ENCODE results near the gene RACK1. TPM values are rescaled to one million over a fixed set of nuclear protein-coding genes. Genes with fewer than 3 reads are reported as not detected.

RACK1 gene
- polyA plus RNA-seq, 2 of the 4 experiments (the other 2 are of a cell fraction), result 2,590 to 3,139 TPM

- no peaks in the 10 kb centered on the region for H3K9me3 ChIP-seq
- TF ChIP-seq REST (IDR thresholded peaks at IDR 0.05) (no peak), HDAC2 (IDR thresholded peaks at IDR 0.05) (no peak), EP300 (IDR thresholded peaks at IDR 0.05) (no peak), MAX (IDR thresholded peaks at IDR 0.05) (peak; percentile 30; the same call in 1 of the 2 replicates), FOSL2 (IDR thresholded peaks at IDR 0.05) (no peak), FOSL2 (CRISPR knock-in tag; IDR thresholded peaks at IDR 0.05) (peak; percentile 21; the same call in 1 of the 2 replicates), CEBPB (IDR thresholded peaks at IDR 0.05) (no peak), RAD21 (conservative IDR thresholded peaks at IDR 0.05 in 1 of 2, IDR thresholded peaks at IDR 0.05 in 1 of 2) (no peak), HOXA7 (CRISPR knock-in tag; IDR thresholded peaks at IDR 0.05) (no peak), E2F6 (IDR thresholded peaks at IDR 0.05; ENCODE audit: borderline replicate concordance, low read depth) (0 out of 2 replicates have a peak, but pooled peaks have one; percentile 16), MYC (IDR thresholded peaks at IDR 0.05; ENCODE audit: borderline replicate concordance, low read length) (no peak), RARB (CRISPR knock-in tag; IDR thresholded peaks at IDR 0.05) (no peak), TP53 (CRISPR knock-in tag; IDR thresholded peaks at IDR 0.05) (no peak), HEYL (CRISPR knock-in tag; IDR thresholded peaks at IDR 0.05) (no peak), SMC3 (IDR thresholded peaks at IDR 0.05) (no peak)
- H3K27ac ChIP-seq, result peak overlapping the region; percentile 90 to 94
- WGBS (ENCODE audit: missing lambda C conversion rate), result 29% methylated on average over 12 of the region's 12 CpGs
- FAIRE-seq (no peak), ATAC-seq (no peak), DNase-seq (ENCODE audit: low read depth in 1 of 2, low spot score in 1 of 2) (no peak)
- peaks cover 12% of the 10 kb centered on the region for H3K4me1 ChIP-seq
- ChIA-PET CTCF (interaction anchor here (0.7 to 4.5 kb wide), 12 partner anchors 9 to 864 kb away, joined by 3 to 36 read pairs (median 3); partner anchors contain the start of gene TRIM7), POLR2A (interaction anchor here (1.0 to 6.4 kb wide), 13 partner anchors 7 to 384 kb away, joined by 3 to 159 read pairs (median 5); partner anchors contain the start of genes RACK1, TRIM41 and TRIM7)
- H3K4me3 ChIP-seq, result peak overlapping the region; percentile 82
- peak overlapping the region; percentile 98 for H3K4me2 ChIP-seq
Observed at GRCh38 chr5:181192337-181193046, 51.2 kb downstream of the RACK1 start.

- POLR2A ChIA-PET, result interaction anchor here (1.0 to 6.4 kb wide), 13 partner anchors 8 to 383 kb away, joined by 3 to 159 read pairs (median 5); partner anchors contain the start of genes RACK1, TRIM41 and TRIM7
- Histone ChIP-seq H3K4me1 (peaks cover 12% of the 10 kb centered on the region), H3K4me2 (peak overlapping the region; percentile 99), H3K4me3 (peak overlapping the region; percentile 82), H3K27ac (peak overlapping the region; percentile 96), H3K9me3 (no peaks in the 10 kb centered on the region)
- ATAC-seq, result peak; percentile 48 to 69
- WGBS (ENCODE audit: missing lambda C conversion rate), result 2% methylated on average over 32 of the region's 64 CpGs
- peak; percentile 65 to 96 for DNase-seq (ENCODE audit: low read depth in 1 of 2, low spot score in 1 of 2)
- no peak for FAIRE-seq
- CTCF ChIA-PET, result interaction anchor here (0.6 to 4.5 kb wide), 12 partner anchors 10 to 863 kb away, joined by 3 to 36 read pairs (median 3); partner anchors contain the start of gene TRIM7
- TF ChIP-seq SREBF2 (IDR thresholded peaks at IDR 0.05), result peak; percentile 97
- no peak for TF ChIP-seq CBX2 (IDR thresholded peaks at IDR 0.05; ENCODE audit: borderline replicate concordance, low read depth)
- peak; percentile 59; the same call in 1 of the 3 replicates for TF ChIP-seq BCL3 (IDR thresholded peaks at IDR 0.05)
- no peak for TF ChIP-seq HDAC2 (IDR thresholded peaks at IDR 0.05)
- peak; percentile 71 for TF ChIP-seq POLR2A (IDR thresholded peaks at IDR 0.05; ENCODE audit: low read length)
- TF ChIP-seq PBX3 (IDR thresholded peaks at IDR 0.05), result peak; percentile 15; the same call in 1 of the 2 replicates
- TF ChIP-seq USF2 (IDR thresholded peaks at IDR 0.05), result no peak
- TF ChIP-seq MAZ (IDR thresholded peaks at IDR 0.05; ENCODE audit: borderline replicate concordance, low read depth, low read length), result peak; percentile 10; the same call in 1 of the 2 replicates
- TF ChIP-seq CEBPB (IDR thresholded peaks at IDR 0.05), result peak in 1 of 2 experiments; percentile 35; a peak in 1 of 4 replicates
- peak; percentile 74; the same call in 1 of the 2 replicates for TF ChIP-seq PHF8 (IDR thresholded peaks at IDR 0.05; ENCODE audit: borderline replicate concordance, low read depth)
- peak; percentile 46 for TF ChIP-seq MAX (IDR thresholded peaks at IDR 0.05)
- TF ChIP-seq E2F6 (IDR thresholded peaks at IDR 0.05; ENCODE audit: borderline replicate concordance, low read depth), result peak; percentile 14; the same call in 1 of the 2 replicates
- peak in 1 of 2 experiments; percentile 81; a peak in 3 of 5 replicates for TF ChIP-seq JUN (IDR thresholded peaks at IDR 0.05)
Observed at GRCh38 chr5:181191526-181192336, 52.0 kb downstream of the RACK1 start.

All from A549 (cell line).